ENCODE data around the gene BRSK1.

Gene BRSK1

GRCh38 chr19:55261671-55262126 lies 22.1 kb upstream of the BRSK1 start:
- no peak overlapping the region for H3K27ac ChIP-seq
- TF ChIP-seq CTCF (conservative IDR thresholded peaks at IDR 0.05): no peak
- TF ChIP-seq ZFX (IDR thresholded peaks at IDR 0.05): no peak

- H3K27ac ChIP-seq: no peak overlapping the region
- no peak for TF ChIP-seq CTCF (conservative IDR thresholded peaks at IDR 0.05)
Measured at GRCh38 chr19:55262359-55262758, 21.4 kb upstream of the BRSK1 start.

- no peak overlapping the region for H3K27ac ChIP-seq
- TF ChIP-seq CTCF (conservative IDR thresholded peaks at IDR 0.05) (no peak), ZFX (IDR thresholded peaks at IDR 0.05) (no peak)
Measured at GRCh38 chr19:55264531-55264930, 19.3 kb upstream of the BRSK1 start.

- H3K27ac ChIP-seq: no peak overlapping the region
- TF ChIP-seq CTCF (conservative IDR thresholded peaks at IDR 0.05) (no peak), ZFX (IDR thresholded peaks at IDR 0.05) (no peak)
Measured at GRCh38 chr19:55265173-55265572, 18.6 kb upstream of the BRSK1 start.

- H3K27ac ChIP-seq: no peak overlapping the region
- TF ChIP-seq CTCF (conservative IDR thresholded peaks at IDR 0.05): no peak
- no peak for TF ChIP-seq ZFX (IDR thresholded peaks at IDR 0.05)
Measured at GRCh38 chr19:55265723-55266386, 17.9 kb upstream of the BRSK1 start.

GRCh38 chr19:55266404-55266803 lies 17.4 kb upstream of the BRSK1 start:
- TF ChIP-seq CTCF (conservative IDR thresholded peaks at IDR 0.05) (no peak), ZFX (IDR thresholded peaks at IDR 0.05) (no peak)
- H3K27ac ChIP-seq: no peak overlapping the region

- H3K27ac ChIP-seq: no peak overlapping the region
- TF ChIP-seq CTCF (conservative IDR thresholded peaks at IDR 0.05) (no peak), ZFX (IDR thresholded peaks at IDR 0.05) (no peak)
Measured at GRCh38 chr19:55266840-55267239, 17.0 kb upstream of the BRSK1 start.

Measured in C4-2B (cell line).